GM12872 (cell line): ENCODE data around the gene LMTK2.

Experiments used
- CTCF ChIP-seq: IDR thresholded peaks from 3 replicates; pipeline ENCODE4 v1.5.1; 2011; ENCODE audit warnings: low read depth, mild to moderate bottlenecking, low read length, moderate library complexity; ENCODE audit not compliant: insufficient read depth

Gene LMTK2

GRCh38 chr7:98088109-98088508, 18.6 kb upstream of the LMTK2 start:
- no peak for TF ChIP-seq CTCF

- TF ChIP-seq CTCF, result no peak
Observed at GRCh38 chr7:98090116-98090515, 16.5 kb upstream of the LMTK2 start.

GRCh38 chr7:98091061-98091460, 15.6 kb upstream of the LMTK2 start:
- no peak for TF ChIP-seq CTCF

DNA sequence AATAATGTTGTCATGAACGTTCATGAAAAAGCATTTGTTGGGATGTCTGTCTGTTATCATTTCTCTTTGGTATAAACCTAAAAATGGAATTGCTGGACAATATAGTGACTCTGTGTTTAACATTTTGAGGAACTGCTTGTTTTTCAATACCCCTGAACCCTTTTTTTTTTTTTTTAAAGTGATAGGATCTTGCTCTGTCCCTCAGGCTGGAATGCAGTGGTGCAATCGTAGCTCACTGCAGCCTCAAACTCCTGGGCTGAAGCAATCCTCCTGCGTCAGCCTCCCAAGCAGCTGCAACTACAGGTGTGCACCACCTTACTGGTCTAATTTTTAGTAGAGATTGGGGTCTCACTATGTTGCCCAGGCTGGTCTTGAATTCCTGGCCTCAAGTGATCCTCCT, 15.1 kb upstream of the LMTK2 start:
- no peak for TF ChIP-seq CTCF

GRCh38 chr7:98097042-98097645, 9.5 kb upstream of the LMTK2 start:
- TF ChIP-seq CTCF, result no peak

DNA sequence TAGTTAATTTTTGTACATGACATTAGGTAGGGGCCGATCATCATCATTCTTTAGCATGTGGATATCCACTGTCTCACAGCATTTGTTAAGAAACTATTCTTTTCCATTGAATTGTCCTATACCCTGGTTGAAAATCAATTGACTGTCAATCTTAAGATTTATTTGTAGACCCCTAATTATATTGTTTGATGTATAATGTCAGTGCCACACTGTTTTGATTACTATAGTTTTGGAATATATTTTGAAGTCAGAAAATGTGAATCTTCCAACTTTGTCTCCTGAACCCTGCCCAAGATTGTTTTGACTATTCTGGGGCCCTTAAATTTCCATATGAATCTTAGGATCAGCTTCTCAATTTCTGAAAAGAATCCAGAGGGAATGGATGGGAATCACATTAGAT, 6.6 kb upstream of the LMTK2 start:
- no peak for TF ChIP-seq CTCF

- no peak for TF ChIP-seq CTCF
Observed at GRCh38 chr7:98102170-98102569, 4.5 kb upstream of the LMTK2 start.

- TF ChIP-seq CTCF, result no peak
Observed at GRCh38 chr7:98105942-98106544, 619 bp upstream of the LMTK2 start.
